NB4 (cell line): ENCODE data around the gene CHEK1.

ENCODE experiments used
- DNase-seq: peaks from one replicate; pipeline ENCODE4 v3.0.0; 2010; ENCODE audit warnings: low read depth
- H3K4me3 ChIP-seq: one replicate; pipeline ENCODE4 v1.5.1; 2011; ENCODE audit warnings: mild to moderate bottlenecking, low read depth, low read length, moderate library complexity
- CTCF ChIP-seq: IDR thresholded peaks from one replicate; pipeline ENCODE4 v1.5.1; 2012; ENCODE audit warnings: low read depth, low read length
- MAX ChIP-seq: IDR thresholded peaks from 2 replicates; pipeline ENCODE4 v1.6.1; 2011; ENCODE audit warnings: low read depth, low read length
- MYC ChIP-seq: IDR thresholded peaks from 2 replicates; pipeline ENCODE4 v1.6.1; 2011; ENCODE audit warnings: low read depth, low read length
- POLR2A ChIP-seq: IDR thresholded peaks from 2 replicates; pipeline ENCODE4 v1.6.1; 2011; ENCODE audit warnings: mild to moderate bottlenecking; ENCODE audit not compliant: insufficient read length; ENCODE audit errors: extremely low read depth

CHEK1 gene

GRCh38 chr11:125689274-125689859 lies 64.4 kb downstream of the CHEK1 start:
- TF ChIP-seq CTCF (no peak), MYC (no peak), POLR2A (no peak), MAX (no peak)
- no peak for DNase-seq
- H3K4me3 ChIP-seq = no peak overlapping the region

DNA sequence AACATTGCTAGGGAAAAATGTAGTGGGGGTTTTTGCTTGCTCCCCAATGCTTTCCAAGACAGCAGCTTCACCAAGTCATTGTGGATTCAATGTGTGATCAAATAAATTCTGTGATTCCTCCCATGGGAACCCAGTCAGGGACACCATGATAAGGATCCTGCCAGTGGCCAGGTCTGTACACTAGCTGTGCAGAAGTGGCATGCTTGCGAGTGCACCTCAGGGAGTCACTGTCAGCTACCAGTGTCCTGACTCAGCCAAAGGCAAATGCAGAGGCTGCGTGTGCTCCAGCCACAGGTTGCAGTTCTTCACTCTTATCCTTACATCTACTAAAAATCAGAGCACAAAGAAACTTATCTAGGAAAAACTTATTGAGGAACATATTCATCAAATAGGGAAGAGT lies 65.0 kb downstream of the CHEK1 start:
- DNase-seq = no peak
- H3K4me3 ChIP-seq = no peak overlapping the region
- TF ChIP-seq MAX = no peak
- TF ChIP-seq CTCF = no peak
- TF ChIP-seq POLR2A = no peak
- no peak for TF ChIP-seq MYC

- H3K4me3 ChIP-seq = no peak overlapping the region
- no peak for DNase-seq
- TF ChIP-seq MYC (no peak), CTCF (no peak), MAX (no peak), POLR2A (no peak)
These were observed 67.9 kb downstream of the CHEK1 start for GRCh38 chr11:125692887-125693286.

- TF ChIP-seq CTCF (no peak), MYC (no peak), MAX (no peak), POLR2A (no peak)
- DNase-seq = no peak
- H3K4me3 ChIP-seq = no peak overlapping the region
These were observed 70.0 kb downstream of the CHEK1 start for GRCh38 chr11:125694951-125695350.

DNA sequence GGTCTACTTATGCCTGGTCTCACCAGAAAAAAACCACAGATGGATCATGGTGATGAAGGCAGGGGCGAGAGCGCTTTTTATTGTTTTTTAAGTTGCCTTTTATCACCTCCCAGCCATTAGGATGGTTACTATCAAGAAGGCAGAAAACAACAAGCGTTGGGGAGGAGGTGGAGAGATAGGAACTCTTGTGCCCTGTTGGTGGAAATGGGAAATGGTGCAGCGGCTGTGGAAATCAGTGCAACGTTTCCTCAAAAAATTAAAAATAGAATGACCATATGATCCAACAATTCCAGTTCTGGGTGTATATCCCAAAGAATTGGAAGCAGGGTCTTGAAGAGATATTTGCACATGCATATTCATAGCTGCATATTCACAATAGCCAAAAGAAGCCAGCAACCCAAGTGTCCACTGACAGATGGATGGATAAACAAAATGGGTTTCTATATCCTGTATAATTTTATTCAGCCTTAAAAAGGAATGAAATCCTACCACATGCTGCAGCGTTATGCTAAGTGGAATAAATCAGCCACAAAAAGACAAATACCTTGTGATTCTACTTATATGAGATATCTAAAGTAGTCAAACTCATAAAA lies 76.2 kb downstream of the CHEK1 start:
- H3K4me3 ChIP-seq = no peak overlapping the region
- no peak for TF ChIP-seq CTCF
- no peak for TF ChIP-seq MYC
- no peak for TF ChIP-seq POLR2A
- no peak for TF ChIP-seq MAX
- no peak for DNase-seq
